H9 (cell line): ENCODE data around the gene NCOR2. TPM values are rescaled to one million over a fixed set of nuclear protein-coding genes. Genes with fewer than 3 reads are reported as not detected.

Source experiments
- DNase-seq: peaks from one replicate; pipeline ENCODE4 v3.0.0-alpha.2; 2017
- H2AFZ ChIP-seq: one replicate; pipeline ENCODE4 v1.6.1; 2013; ENCODE audit warnings: mild to moderate bottlenecking, low read length, control low read depth, moderate library complexity
- H2AK5ac ChIP-seq: 2 replicates; pipeline ENCODE4 v1.6.1; 2013; ENCODE audit warnings: low read length, control low read depth, mixed read lengths; ENCODE audit not compliant: insufficient read length
- H2BK120ac ChIP-seq: one replicate; pipeline ENCODE4 v1.6.1; 2013; ENCODE audit warnings: low read depth, mild to moderate bottlenecking, low read length, control low read depth, inconsistent platforms; ENCODE audit not compliant: poor library complexity, severe bottlenecking
- H2BK12ac ChIP-seq: 2 replicates; pipeline ENCODE4 v1.6.1; 2013; ENCODE audit warnings: low read length, control low read depth, mixed read lengths, low read depth; ENCODE audit not compliant: insufficient read length
- H2BK15ac ChIP-seq: 2 replicates; pipeline ENCODE4 v1.6.1; 2013; ENCODE audit warnings: low read depth, low read length, control low read depth
- H2BK20ac ChIP-seq: one replicate; pipeline ENCODE4 v1.6.1; 2013; ENCODE audit warnings: low read depth, mild to moderate bottlenecking, low read length, control low read depth, inconsistent platforms; ENCODE audit not compliant: poor library complexity, severe bottlenecking
- H2BK5ac ChIP-seq: 2 replicates; pipeline ENCODE4 v1.6.1; 2013; ENCODE audit warnings: low read length, control low read depth, mixed read lengths; ENCODE audit not compliant: insufficient read length
- H3K14ac ChIP-seq: 2 replicates; pipeline ENCODE4 v1.6.1; 2013; ENCODE audit warnings: low read length, control low read depth; ENCODE audit not compliant: insufficient read depth
- H3K18ac ChIP-seq: 2 replicates; pipeline ENCODE4 v1.6.1; 2013; ENCODE audit warnings: low read depth, mild to moderate bottlenecking, mixed read lengths, low read length, control low read depth; ENCODE audit not compliant: insufficient read length
- H3K23ac ChIP-seq: 2 replicates; pipeline ENCODE4 v1.6.1; 2013; ENCODE audit warnings: low read length, control low read depth, mixed read lengths, low read depth; ENCODE audit not compliant: insufficient read length
- H3K23me2 ChIP-seq: 2 replicates; pipeline ENCODE4 v1.6.1; 2013; ENCODE audit warnings: low read depth, mild to moderate bottlenecking, mixed read lengths, low read length, control low read depth; ENCODE audit not compliant: insufficient read length, poor library complexity, severe bottlenecking
- H3K27ac ChIP-seq: 2 replicates; pipeline ENCODE4 v1.5.1; 2013; ENCODE audit warnings: low read length, control low read depth, mixed read lengths, low read depth; ENCODE audit not compliant: insufficient read length
- H3K27me3 ChIP-seq: 2 replicates; pipeline ENCODE4 v1.6.1; 2013; ENCODE audit warnings: low read length, control low read depth, inconsistent platforms; ENCODE audit not compliant: insufficient read depth
- H3K4ac ChIP-seq: 2 replicates; pipeline ENCODE4 v1.6.1; 2013; ENCODE audit warnings: low read depth, mild to moderate bottlenecking, control low read depth, inconsistent platforms, low read length, moderate library complexity
- H3K4me1 ChIP-seq: 2 replicates; pipeline ENCODE4 v1.6.1; 2013; ENCODE audit warnings: low read length, control low read depth, inconsistent platforms; ENCODE audit not compliant: insufficient read depth
- H3K4me2 ChIP-seq: 2 replicates; pipeline ENCODE4 v1.6.1; 2013; ENCODE audit warnings: low read length, control low read depth, mixed read lengths; ENCODE audit not compliant: insufficient read length, insufficient read depth
- H3K56ac ChIP-seq: 2 replicates; pipeline ENCODE4 v1.6.1; 2013; ENCODE audit warnings: low read depth, mild to moderate bottlenecking, mixed read lengths, low read length, control low read depth; ENCODE audit not compliant: insufficient read length
- H3K79me1 ChIP-seq: 2 replicates; pipeline ENCODE4 v1.6.1; 2013; ENCODE audit warnings: low read depth, mild to moderate bottlenecking, moderate library complexity, low read length, control low read depth, inconsistent platforms; ENCODE audit not compliant: insufficient read depth, poor library complexity, severe bottlenecking
- H3K79me2 ChIP-seq: 2 replicates; pipeline ENCODE4 v1.6.1; 2013; ENCODE audit warnings: low read length, control low read depth, inconsistent platforms; ENCODE audit not compliant: insufficient read depth
- H3K9ac ChIP-seq: 2 replicates; pipeline ENCODE4 v1.6.1; 2013; ENCODE audit warnings: low read length, control low read depth, mixed read lengths; ENCODE audit not compliant: insufficient read length; ENCODE audit errors: extremely low read depth
- H3K9me3 ChIP-seq: one replicate; pipeline ENCODE4 v1.6.1; 2013; ENCODE audit warnings: low read depth, low read length, inconsistent platforms; ENCODE audit not compliant: control insufficient read depth
- H3T11ph ChIP-seq: one replicate; pipeline ENCODE4 v1.6.1; 2013; ENCODE audit warnings: mild to moderate bottlenecking, low read length, control low read depth, inconsistent platforms
- H4K20me1 ChIP-seq: one replicate; pipeline ENCODE4 v1.6.1; 2013; ENCODE audit not compliant: control insufficient read depth, insufficient read length, insufficient read depth
- H4K5ac ChIP-seq: 2 replicates; pipeline ENCODE4 v1.6.1; 2013; ENCODE audit warnings: low read depth, mild to moderate bottlenecking, mixed read lengths, low read length, control low read depth; ENCODE audit not compliant: insufficient read length
- H4K8ac ChIP-seq: replicated peaks from 2 replicates; pipeline ENCODE4 v1.6.1; 2013; ENCODE audit warnings: low read length, control low read depth, mixed read lengths, low read depth; ENCODE audit not compliant: insufficient read length
- H4K91ac ChIP-seq: 2 replicates; pipeline ENCODE4 v1.6.1; 2013; ENCODE audit warnings: low read depth, mild to moderate bottlenecking, moderate library complexity, mixed read lengths, low read length, control low read depth; ENCODE audit not compliant: insufficient read length
- H3K27ac Mint-ChIP-seq, 3 experiments: 2 replicates in 2 of 3; 3 replicates in 1 of 3; pipeline ENCODE4 v1.8.0; 2020 to 2021; ENCODE audit warnings: mixed read lengths in 3 of 3, mild to moderate bottlenecking in 1 of 3, moderate library complexity in 1 of 3
- H3K27me3 Mint-ChIP-seq: 2 replicates; pipeline ENCODE4 v1.8.0; 2021; ENCODE audit warnings: low read depth, mild to moderate bottlenecking, moderate library complexity, mixed read lengths
- H3K36me3 Mint-ChIP-seq, 3 experiments: 2 replicates in 2 of 3; 3 replicates in 1 of 3; pipeline ENCODE4 v1.8.0; 2020 to 2021; ENCODE audit warnings: low read depth in 3 of 3, mixed read lengths in 3 of 3; ENCODE audit not compliant: insufficient read depth in 1 of 3
- H3K4me1 Mint-ChIP-seq, 2 experiments: 2 replicates each; pipeline ENCODE4 v1.8.0; 2020; ENCODE audit warnings: mixed read lengths in 2 of 2
- H3K4me3 Mint-ChIP-seq, 2 experiments: 2 replicates in 1 of 2; 3 replicates in 1 of 2; pipeline ENCODE4 v1.8.0; 2020 to 2021; ENCODE audit warnings: mild to moderate bottlenecking in 2 of 2, mixed read lengths in 2 of 2, moderate library complexity in 1 of 2
- H3K9me3 Mint-ChIP-seq, 2 experiments: 2 replicates in 1 of 2; 3 replicates in 1 of 2; pipeline ENCODE4 v1.8.0; 2020; ENCODE audit warnings: mild to moderate bottlenecking in 2 of 2, mixed read lengths in 2 of 2, moderate library complexity in 1 of 2
- WGBS: extraction: QIAGEN DNeasy Blood & Tissue Kit; methylation state at CpG from one replicate; pipeline ENCODE4 v1.1.7; 2013; ENCODE audit warnings: missing lambda C conversion rate, low lambda C conversion rate, mixed read lengths; ENCODE audit not compliant: insufficient read length; ENCODE audit errors: extremely low coverage; 5-methylcytosine and 5-hydroxymethylcytosine counted together
- total RNA-seq: library from RNA; stranded (reverse); gene quantifications from 2 replicates; pipeline ENCODE4 v1.2.1, GENCODE V29; 2021
- TF ChIP-seq, protein P1 (sequence below): fragments of 200-600 bp; sonication (generic); conservative IDR thresholded peaks from 3 replicates; pipeline ENCODE4 v1.8.0; 2021; ENCODE audit warnings: antibody characterized with exemption, mild to moderate bottlenecking

Gene NCOR2
- total RNA-seq, 1 experiment from 2014 or later, result 226 TPM

- Histone ChIP-seq H2BK5ac (no peak overlapping the region), H3K14ac (no peak overlapping the region), H2BK15ac (no peak overlapping the region), H4K20me1 (peaks cover 2% of the 10 kb centered on the region), H2AK5ac (no peak overlapping the region), H3K4me2 (no peak overlapping the region), H4K91ac (no peak overlapping the region), H4K5ac (no peak overlapping the region), H3K79me2 (no peaks in the 10 kb centered on the region), H3K79me1 (no peaks in the 10 kb centered on the region), H3K9ac (no peak overlapping the region), H3K4ac (no peak overlapping the region), H2BK12ac (no peak overlapping the region), H3K56ac (no peak overlapping the region), H3K4me1 (peaks cover 2% of the 10 kb centered on the region; the same call in 1 of the 2 replicates), H3K9me3 (no peaks in the 10 kb centered on the region), H3K18ac (no peak overlapping the region), H3K23ac (no peak overlapping the region), H4K8ac (no peak overlapping the region), H3K27ac (no peak overlapping the region), H2AFZ (no peak overlapping the region), H3T11ph (no peak overlapping the region), H3K27me3 (no peaks in the 10 kb centered on the region), H2BK20ac (no peak overlapping the region), H2BK120ac (no peak overlapping the region), H3K23me2 (no peaks in the 10 kb centered on the region)
- Mint-ChIP-seq H3K4me1 (peaks cover 9 to 12% of the 10 kb centered on the region in 2 experiments; a peak in 3 of 4 replicates), H3K27ac (no peak overlapping the region), H3K4me3 (no peak overlapping the region; a peak in 1 of 5 replicates), H3K27me3 (peaks cover 7% of the 10 kb centered on the region), H3K9me3 (no peaks in the 10 kb centered on the region; a peak in 2 of 5 replicates), H3K36me3 (peaks cover 0 to 3% (median 0%) of the 10 kb centered on the region in 3 experiments; a peak in 1 of 7 replicates)
- TF ChIP-seq, protein P1, sequence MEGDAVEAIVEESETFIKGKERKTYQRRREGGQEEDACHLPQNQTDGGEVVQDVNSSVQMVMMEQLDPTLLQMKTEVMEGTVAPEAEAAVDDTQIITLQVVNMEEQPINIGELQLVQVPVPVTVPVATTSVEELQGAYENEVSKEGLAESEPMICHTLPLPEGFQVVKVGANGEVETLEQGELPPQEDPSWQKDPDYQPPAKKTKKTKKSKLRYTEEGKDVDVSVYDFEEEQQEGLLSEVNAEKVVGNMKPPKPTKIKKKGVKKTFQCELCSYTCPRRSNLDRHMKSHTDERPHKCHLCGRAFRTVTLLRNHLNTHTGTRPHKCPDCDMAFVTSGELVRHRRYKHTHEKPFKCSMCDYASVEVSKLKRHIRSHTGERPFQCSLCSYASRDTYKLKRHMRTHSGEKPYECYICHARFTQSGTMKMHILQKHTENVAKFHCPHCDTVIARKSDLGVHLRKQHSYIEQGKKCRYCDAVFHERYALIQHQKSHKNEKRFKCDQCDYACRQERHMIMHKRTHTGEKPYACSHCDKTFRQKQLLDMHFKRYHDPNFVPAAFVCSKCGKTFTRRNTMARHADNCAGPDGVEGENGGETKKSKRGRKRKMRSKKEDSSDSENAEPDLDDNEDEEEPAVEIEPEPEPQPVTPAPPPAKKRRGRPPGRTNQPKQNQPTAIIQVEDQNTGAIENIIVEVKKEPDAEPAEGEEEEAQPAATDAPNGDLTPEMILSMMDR, result no peak
- DNase-seq, result no peak
- WGBS, result no CpG with 5 or more reads among the region's 4 CpGs
These were observed 44.9 kb upstream of the NCOR2 start for GRCh38 chr12:124612410-124612680.
